ENCODE data around the gene GPC6. TPM values are rescaled to one million over a fixed set of nuclear protein-coding genes. Genes with fewer than 3 reads are reported as not detected.

GPC6 gene
- total RNA-seq, 2 donors from 2014 or later = 1.6 to 4.0 TPM

GRCh38 chr13:93468433-93468832 is 241.8 kb downstream of the GPC6 start:
- Histone ChIP-seq H3K27me3 (no peaks in the 10 kb centered on the region), H3K4me1 (no peaks in the 10 kb centered on the region), H3K36me3 (replicated peaks in 1 of 2; ENCODE audit: insufficient read depth in 1 of 2, low read depth in 2 of 2) (no peaks in the 10 kb centered on the region), H3K9me3 (no peaks in the 10 kb centered on the region), H3K27ac (no peak overlapping the region), H3K4me3 (no peak overlapping the region)
- no peak for ATAC-seq
- intact Hi-C loops (cut with DNase I) = no loop called here
- 54 to 60% methylated on average over 1 of the region's 1 CpG for WGBS, 2 donors
- no peak for TF ChIP-seq POLR2A (IDR thresholded peaks at IDR 0.05)
- TF ChIP-seq CTCF (IDR thresholded peaks at IDR 0.05) = no peak
- DNase-seq = no peak

- no peak for DNase-seq
- ATAC-seq = no peak
- no peak for TF ChIP-seq CTCF (IDR thresholded peaks at IDR 0.05)
- no peak for TF ChIP-seq POLR2A (IDR thresholded peaks at IDR 0.05)
- intact Hi-C loops (cut with DNase I) = no loop called here
- Histone ChIP-seq H3K4me1 (no peaks in the 10 kb centered on the region), H3K9me3 (no peaks in the 10 kb centered on the region), H3K4me3 (no peak overlapping the region), H3K27me3 (no peaks in the 10 kb centered on the region), H3K27ac (no peak overlapping the region), H3K36me3 (replicated peaks in 1 of 2; ENCODE audit: insufficient read depth in 1 of 2, low read depth in 2 of 2) (no peaks in the 10 kb centered on the region)
- WGBS, 2 donors = 98 to 100% methylated on average over 5 to 7 of the region's 7 CpGs
Measured at GRCh38 chr13:93472296-93472695, 245.7 kb downstream of the GPC6 start.

- Histone ChIP-seq H3K36me3 (replicated peaks in 1 of 2; ENCODE audit: insufficient read depth in 1 of 2, low read depth in 2 of 2) (no peaks in the 10 kb centered on the region), H3K4me1 (no peaks in the 10 kb centered on the region), H3K27ac (no peak overlapping the region), H3K4me3 (no peak overlapping the region), H3K27me3 (no peaks in the 10 kb centered on the region), H3K9me3 (no peaks in the 10 kb centered on the region)
- ATAC-seq (no peak), DNase-seq (no peak)
- 77 to 100% methylated on average over 1 of the region's 1 CpG for WGBS, 2 donors
- intact Hi-C loops (cut with DNase I) = no loop called here
- TF ChIP-seq POLR2A (IDR thresholded peaks at IDR 0.05) (no peak), CTCF (IDR thresholded peaks at IDR 0.05) (no peak)
Measured at GRCh38 chr13:93472814-93473296, 246.2 kb downstream of the GPC6 start.

- no peaks in the 10 kb centered on the region for H3K27me3 ChIP-seq
- intact Hi-C loops (cut with DNase I) = no loop called here
- 74 to 86% methylated on average over 2 to 5 of the region's 5 CpGs for WGBS, 2 donors
Measured at GRCh38 chr13:93473441-93474270, 247.0 kb downstream of the GPC6 start.

More at GRCh38 chr13:93473441-93474270, 247.0 kb downstream of the GPC6 start:
- DNase-seq = no peak
- Histone ChIP-seq H3K4me3 (no peak overlapping the region), H3K9me3 (no peaks in the 10 kb centered on the region), H3K4me1 (no peaks in the 10 kb centered on the region), H3K36me3 (replicated peaks in 1 of 2; ENCODE audit: insufficient read depth in 1 of 2, low read depth in 2 of 2) (no peaks in the 10 kb centered on the region), H3K27ac (no peak overlapping the region)
- ATAC-seq = no peak
- TF ChIP-seq POLR2A (IDR thresholded peaks at IDR 0.05) (no peak), CTCF (IDR thresholded peaks at IDR 0.05) (no peak)
